Large intestine (tissue), 3 donors: Measurements from ENCODE around the gene SLC39A3. TPM values are rescaled to one million over a fixed set of nuclear protein-coding genes. Genes with fewer than 3 reads are reported as not detected.

Source experiments
- DNase-seq, 2 donors: peaks; one replicate each; pipeline versions ENCODE4 v3.0.0 to v3.0.0-alpha.2; 2013
- H3K27ac ChIP-seq: one replicate; pipeline ENCODE4 v1.5.1; 2013; ENCODE audit warnings: low read length
- H3K27me3 ChIP-seq: 2 replicates; pipeline ENCODE4 v1.6.1; 2013; ENCODE audit warnings: low read length; ENCODE audit not compliant: control insufficient read depth, insufficient read depth
- H3K36me3 ChIP-seq: 2 replicates; pipeline ENCODE4 v1.6.1; 2013; ENCODE audit warnings: low read length; ENCODE audit not compliant: control insufficient read depth, insufficient read depth
- H3K4me1 ChIP-seq: one replicate; pipeline ENCODE4 v1.6.1; 2013; ENCODE audit warnings: low read length; ENCODE audit not compliant: control insufficient read depth, insufficient read depth
- H3K4me3 ChIP-seq: one replicate; pipeline ENCODE4 v1.5.1; 2013; ENCODE audit warnings: low read length
- H3K9me3 ChIP-seq: one replicate; pipeline ENCODE4 v1.6.1; 2013; ENCODE audit warnings: mild to moderate bottlenecking, low read depth, low read length, moderate library complexity; ENCODE audit not compliant: control insufficient read depth
- WGBS: methylation state at CpG from one replicate; pipeline ENCODE4 v1.1.5; 2013; ENCODE audit warnings: low lambda C conversion rate; ENCODE audit not compliant: insufficient coverage; 5-methylcytosine and 5-hydroxymethylcytosine counted together
- polyA plus RNA-seq: library from polyadenylated mRNA; unstranded; fragments of 120-200 nt; gene quantifications from one replicate; pipeline ENCODE4 v1.2.1, GENCODE V29; 2013

Gene SLC39A3
- polyA plus RNA-seq, 1 donor: 18.2 TPM

DNA sequence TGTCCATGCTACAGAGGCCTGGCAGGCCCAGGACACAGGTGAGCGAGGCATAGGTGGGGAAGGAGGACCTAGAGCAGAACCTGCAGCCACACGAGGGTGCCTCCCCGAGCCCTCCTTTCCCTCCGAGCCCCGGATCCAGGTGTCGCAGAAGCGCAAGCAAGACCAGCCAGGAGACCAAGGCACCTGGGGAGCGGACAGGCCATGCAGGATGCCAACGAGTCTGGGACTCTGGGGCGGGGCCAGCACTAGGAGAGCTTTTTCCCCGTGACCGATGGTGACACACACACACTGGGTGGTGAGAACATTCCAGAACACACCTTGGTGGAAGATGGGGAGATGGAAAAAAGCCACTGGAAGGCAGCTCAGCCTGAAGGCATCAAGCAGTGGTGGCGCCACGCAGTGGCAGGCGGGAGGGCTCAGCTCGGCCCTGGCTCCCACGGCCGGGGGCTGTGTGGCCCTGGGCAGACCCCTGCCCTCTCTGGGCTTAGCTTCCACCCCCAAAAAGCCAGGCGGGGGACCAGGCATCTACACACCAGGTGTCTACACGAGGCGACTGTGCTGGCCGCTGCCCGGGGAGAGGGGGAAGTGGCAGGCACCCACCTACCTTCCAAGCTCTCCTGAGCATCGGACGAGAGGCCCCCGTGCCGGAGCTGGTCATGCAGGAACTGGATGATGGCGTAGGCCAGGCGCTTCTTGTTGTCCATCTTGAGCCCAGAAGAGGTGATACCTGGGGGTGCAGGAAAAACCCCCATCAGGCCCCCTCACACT, 28.7 kb upstream of the SLC39A3 start:
- H3K36me3 ChIP-seq: peaks cover 49% of the 10 kb centered on the region
- H3K9me3 ChIP-seq: no peaks in the 10 kb centered on the region
- WGBS: no CpG with 5 or more reads among the region's 29 CpGs

DNA sequence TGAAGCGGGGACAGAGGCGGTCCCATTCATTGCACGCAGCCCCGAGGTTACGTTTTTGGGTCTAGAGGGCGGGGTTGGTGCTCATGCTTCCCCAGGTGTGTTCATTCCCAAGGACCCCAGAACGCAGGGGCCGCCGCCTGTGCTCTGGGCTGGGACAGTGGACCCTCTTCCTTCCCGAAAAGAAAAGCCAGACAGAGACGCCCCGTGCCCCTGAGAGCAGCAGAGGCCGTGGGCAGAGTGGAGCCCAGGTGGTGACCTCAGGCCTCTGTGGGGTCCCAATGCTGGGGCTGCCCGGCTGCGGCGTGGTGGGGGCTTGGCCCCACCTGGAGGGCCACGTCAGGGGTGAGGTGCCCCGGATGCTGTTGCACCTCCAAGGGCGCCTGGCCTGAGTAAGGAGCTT, 27.9 kb upstream of the SLC39A3 start:
- no peaks in the 10 kb centered on the region for H3K27me3 ChIP-seq
- peaks cover 58% of the 10 kb centered on the region for H3K36me3 ChIP-seq
- DNase-seq: no peak
- peaks cover 7% of the 10 kb centered on the region for H3K4me1 ChIP-seq
- H3K4me3 ChIP-seq: no peak overlapping the region
- H3K27ac ChIP-seq: no peak overlapping the region
- no CpG with 5 or more reads among the region's 19 CpGs for WGBS
- no peaks in the 10 kb centered on the region for H3K9me3 ChIP-seq

More for the DNA sequence above, 28.7 kb upstream of the SLC39A3 start:
- Histone ChIP-seq H3K27ac (no peak overlapping the region), H3K4me1 (peaks cover 7% of the 10 kb centered on the region), H3K27me3 (no peaks in the 10 kb centered on the region), H3K4me3 (no peak overlapping the region)
- DNase-seq: no peak

DNA sequence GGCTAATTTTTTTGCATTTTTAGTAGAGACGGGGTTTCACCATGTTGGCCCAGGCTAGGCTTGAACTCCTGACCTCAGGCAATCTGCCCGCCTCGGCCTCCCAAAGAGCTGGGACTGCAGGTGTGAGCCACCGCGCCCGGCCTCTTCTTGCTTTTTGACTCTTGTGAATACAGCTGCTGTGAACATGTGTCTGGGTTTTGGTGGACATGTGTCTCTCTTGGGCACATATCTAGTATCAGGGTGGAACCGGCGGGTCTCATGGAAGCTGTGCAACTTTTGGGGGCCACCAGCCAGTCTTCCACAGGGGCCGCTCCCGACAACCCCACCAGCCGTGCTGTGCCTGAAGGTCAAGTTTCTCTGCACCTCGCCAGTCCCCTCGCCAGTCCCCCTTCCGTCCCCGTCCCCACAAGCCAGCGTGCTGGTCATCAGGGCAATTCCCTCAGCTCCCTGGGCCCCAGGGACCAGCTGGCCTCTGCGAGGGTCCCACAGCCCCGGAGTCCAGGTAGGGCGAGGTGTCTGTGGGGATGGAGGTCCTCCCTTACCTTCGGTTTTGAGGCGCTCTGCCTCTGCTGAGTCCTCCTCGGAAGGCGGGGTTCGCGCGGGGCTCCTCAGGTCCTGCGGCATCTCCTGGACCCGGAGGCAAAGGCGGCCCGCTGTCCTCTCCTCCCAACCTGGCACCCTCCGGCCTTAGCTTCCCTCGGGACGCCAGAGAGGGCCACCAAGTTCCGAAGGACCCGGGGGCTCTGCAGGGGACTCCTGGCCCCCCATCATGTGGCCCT, 27.0 kb upstream of the SLC39A3 start:
- Histone ChIP-seq H3K4me3 (no peak overlapping the region), H3K27me3 (no peaks in the 10 kb centered on the region), H3K9me3 (peaks cover 5% of the 10 kb centered on the region), H3K27ac (no peak overlapping the region), H3K36me3 (peaks cover 67% of the 10 kb centered on the region), H3K4me1 (peaks cover 7% of the 10 kb centered on the region)
- no CpG with 5 or more reads among the region's 35 CpGs for WGBS
- no peak for DNase-seq

DNA sequence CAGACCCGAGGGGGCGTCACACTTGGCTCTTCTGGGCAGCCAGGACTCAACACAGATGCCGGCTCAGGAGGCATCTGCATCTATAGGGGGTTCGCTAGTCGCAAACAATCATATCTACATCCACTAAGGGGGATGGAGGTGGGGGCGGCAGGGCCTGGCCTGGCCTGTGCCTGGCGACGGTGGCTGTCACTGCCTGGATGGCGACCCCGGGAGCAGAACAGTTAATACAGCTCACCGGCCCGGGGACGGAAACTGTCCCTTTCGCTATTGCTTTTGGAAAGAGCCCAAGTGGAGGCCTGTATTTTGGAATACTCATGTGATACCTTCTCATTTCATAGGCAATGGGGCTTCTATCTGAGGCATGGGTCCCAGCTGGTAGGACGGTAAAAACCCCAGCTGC, 25.6 kb upstream of the SLC39A3 start:
- peaks cover 76% of the 10 kb centered on the region for H3K36me3 ChIP-seq

DNA sequence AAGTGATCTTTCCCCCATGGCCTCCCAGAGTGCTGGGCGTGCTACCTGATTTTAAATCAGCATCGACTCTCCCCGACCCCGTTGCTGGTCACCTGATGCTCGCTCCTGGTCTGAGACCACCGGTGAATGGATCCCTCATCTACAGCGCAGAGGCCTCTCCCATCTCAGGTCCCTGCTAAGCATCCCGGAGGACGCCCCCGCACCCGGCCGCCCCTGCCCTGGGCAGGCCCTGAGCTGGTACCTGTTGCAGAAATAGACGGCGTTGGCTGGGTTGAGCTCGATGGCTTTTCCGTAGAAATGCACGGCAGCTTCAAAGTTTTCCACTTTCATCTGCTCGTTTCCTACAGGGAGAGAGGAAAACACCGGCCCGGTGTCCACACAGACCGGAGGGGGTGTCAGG, 25.1 kb upstream of the SLC39A3 start:
- H3K36me3 ChIP-seq: peaks cover 73% of the 10 kb centered on the region
- no peak for DNase-seq
- no peak overlapping the region for H3K27ac ChIP-seq
- no CpG with 5 or more reads among the region's 21 CpGs for WGBS
- no peak overlapping the region for H3K4me3 ChIP-seq
- H3K4me1 ChIP-seq: no peaks in the 10 kb centered on the region
- H3K9me3 ChIP-seq: peaks cover 5% of the 10 kb centered on the region
- no peaks in the 10 kb centered on the region for H3K27me3 ChIP-seq

More for the DNA sequence above, 25.6 kb upstream of the SLC39A3 start:
- no CpG with 5 or more reads among the region's 15 CpGs for WGBS
- Histone ChIP-seq H3K9me3 (peaks cover 5% of the 10 kb centered on the region), H3K4me1 (peaks cover 2% of the 10 kb centered on the region), H3K27ac (no peak overlapping the region), H3K4me3 (no peak overlapping the region), H3K27me3 (no peaks in the 10 kb centered on the region)
- DNase-seq: no peak

DNA sequence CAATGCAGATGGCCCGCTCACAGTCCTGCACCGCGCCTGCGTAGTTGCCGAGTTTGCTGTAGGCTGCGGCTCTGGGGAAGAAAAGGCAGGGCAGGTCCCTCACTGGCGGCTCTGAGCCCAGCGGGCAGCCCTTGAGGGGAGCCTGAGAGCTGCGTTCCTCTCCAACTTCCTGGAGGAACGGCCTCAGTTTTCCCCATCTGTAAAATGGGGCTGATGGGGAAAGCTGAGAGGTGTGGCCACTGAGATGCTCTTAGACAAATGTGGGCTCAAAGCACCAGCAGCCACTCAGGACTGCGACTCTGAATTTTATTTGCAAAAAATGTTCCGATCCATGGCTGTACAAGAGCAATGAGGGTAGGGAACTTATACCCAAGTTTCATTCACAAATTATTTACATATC, 23.9 kb upstream of the SLC39A3 start:
- Histone ChIP-seq H3K4me3 (no peak overlapping the region), H3K4me1 (no peaks in the 10 kb centered on the region), H3K36me3 (peaks cover 77% of the 10 kb centered on the region), H3K27me3 (no peaks in the 10 kb centered on the region), H3K27ac (no peak overlapping the region), H3K9me3 (peaks cover 5% of the 10 kb centered on the region)
- no peak for DNase-seq
- whole genome bisulfite sequencing: 100% methylated on average over 1 of the region's 12 CpGs

DNA sequence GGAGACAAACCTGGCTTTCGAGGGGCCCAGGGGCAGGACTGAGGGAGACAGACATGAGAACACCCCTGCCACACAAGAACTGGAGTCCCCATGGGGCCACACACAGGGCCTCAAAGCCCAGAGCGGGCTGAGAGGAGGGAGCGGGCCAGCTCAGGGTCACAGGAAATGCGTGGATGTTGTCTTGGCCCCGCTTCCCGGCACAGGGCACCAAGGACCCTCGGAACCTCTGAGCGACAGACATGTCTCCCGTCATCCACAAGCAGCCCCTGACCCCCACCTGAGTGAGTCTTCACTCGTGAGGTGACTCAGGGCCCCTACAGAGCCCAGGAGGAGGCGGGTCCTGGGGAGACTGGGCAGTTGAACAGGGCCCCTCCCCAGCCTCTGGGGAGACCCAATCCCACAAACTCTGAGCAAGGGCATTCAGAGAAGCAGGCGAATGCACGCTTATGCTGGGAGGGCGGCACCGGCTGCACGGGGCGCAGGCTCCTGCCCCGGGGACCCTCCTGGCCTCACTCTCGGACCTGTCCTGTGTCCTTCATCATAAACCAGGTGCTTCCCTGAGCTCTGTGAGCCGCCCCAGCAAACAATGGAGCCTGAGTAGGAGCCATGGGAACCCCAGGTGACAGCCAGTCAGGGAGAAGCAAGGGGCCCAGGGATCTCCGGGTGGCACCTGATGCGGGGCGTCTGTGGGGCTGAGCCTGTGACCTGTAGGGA, 23.1 kb upstream of the SLC39A3 start:
- no peak overlapping the region for H3K27ac ChIP-seq
- no peaks in the 10 kb centered on the region for H3K27me3 ChIP-seq
- peaks cover 5% of the 10 kb centered on the region for H3K9me3 ChIP-seq
- no CpG with 5 or more reads among the region's 23 CpGs for WGBS
- DNase-seq: no peak
- H3K36me3 ChIP-seq: peaks cover 75% of the 10 kb centered on the region
- no peak overlapping the region for H3K4me3 ChIP-seq
- H3K4me1 ChIP-seq: no peaks in the 10 kb centered on the region

DNA sequence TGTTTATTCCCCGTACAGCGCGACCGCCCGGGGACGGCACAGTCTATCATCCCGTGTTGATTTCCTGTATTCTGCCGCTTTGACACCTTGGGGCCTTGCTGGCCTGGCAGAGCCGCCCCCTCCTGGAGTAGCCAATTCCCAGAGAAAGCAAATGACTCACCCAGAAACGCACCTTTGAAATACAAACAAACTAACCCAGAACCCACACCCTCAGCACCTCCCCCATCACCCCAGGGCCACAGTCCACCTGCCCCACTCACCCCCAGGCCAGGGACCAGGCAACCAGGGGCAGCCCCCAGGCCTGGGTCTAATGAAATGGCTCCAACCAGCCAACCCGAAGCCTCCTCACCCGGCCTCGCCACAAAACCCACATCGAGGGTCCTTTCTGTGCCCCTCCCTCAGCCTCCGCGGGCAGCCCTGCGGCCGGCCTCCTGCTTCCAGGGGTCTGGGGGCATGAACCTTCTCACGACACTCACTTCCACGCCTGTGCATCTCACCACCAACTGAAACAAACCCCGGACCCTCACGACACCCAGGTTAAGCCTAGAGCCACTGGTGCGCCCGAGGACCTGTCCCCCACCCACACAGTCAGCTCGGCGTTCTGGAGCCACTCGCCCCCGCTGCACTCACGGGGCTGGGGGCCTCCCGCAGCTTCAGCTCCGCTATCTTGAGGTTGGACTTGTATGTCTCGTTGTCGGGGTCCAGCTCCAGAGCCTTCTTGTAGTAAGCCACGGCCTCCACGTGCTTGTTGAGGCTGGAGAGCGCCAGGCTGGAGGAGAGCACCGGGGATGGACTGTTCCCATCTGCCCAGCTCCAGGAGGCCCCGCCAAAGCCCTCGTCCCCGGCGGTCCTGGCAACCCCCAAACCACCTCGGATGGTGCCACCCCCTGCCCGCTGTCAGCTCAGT, 22.3 kb upstream of the SLC39A3 start:
- no peak overlapping the region for H3K27ac ChIP-seq
- no peaks in the 10 kb centered on the region for H3K4me1 ChIP-seq
- no CpG with 5 or more reads among the region's 43 CpGs for WGBS
- peaks cover 5% of the 10 kb centered on the region for H3K9me3 ChIP-seq
- DNase-seq: no peak
- H3K36me3 ChIP-seq: peaks cover 75% of the 10 kb centered on the region
- H3K27me3 ChIP-seq: no peaks in the 10 kb centered on the region
- no peak overlapping the region for H3K4me3 ChIP-seq

DNA sequence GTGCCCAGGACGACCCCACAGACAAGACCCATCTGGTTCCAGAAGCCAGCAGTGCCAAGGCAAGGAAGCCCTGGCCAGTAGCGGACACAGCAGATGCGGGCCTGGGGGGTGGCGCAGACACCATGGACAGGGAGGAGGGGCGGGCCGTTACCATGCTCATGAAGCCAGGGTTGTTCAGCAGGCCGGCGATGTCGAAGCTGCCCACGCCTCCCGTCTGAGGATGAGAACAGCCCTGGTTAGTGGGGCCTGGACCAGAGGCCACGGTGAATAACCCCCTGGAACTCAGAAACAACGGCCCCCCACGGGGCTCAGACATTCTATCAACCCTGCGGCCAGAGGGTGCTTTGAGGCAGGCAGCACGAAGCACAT, 21.5 kb upstream of the SLC39A3 start:
- no peaks in the 10 kb centered on the region for H3K4me1 ChIP-seq
- peaks cover 73% of the 10 kb centered on the region for H3K36me3 ChIP-seq
- no peaks in the 10 kb centered on the region for H3K27me3 ChIP-seq
- no peak overlapping the region for H3K27ac ChIP-seq
- no CpG with 5 or more reads among the region's 16 CpGs for WGBS
- H3K9me3 ChIP-seq: peaks cover 5% of the 10 kb centered on the region
- H3K4me3 ChIP-seq: no peak overlapping the region
- DNase-seq: no peak
